HepG2 (cell line): ENCODE data around the gene VWA3A. TPM values are rescaled to one million over a fixed set of nuclear protein-coding genes. Genes with fewer than 3 reads are reported as not detected.

Source experiments
- ATF5 ChIP-seq: sonication (generic); formaldehyde crosslinking; IDR thresholded peaks from 2 replicates; pipeline ENCODE4 v1.4.0; 2020; ENCODE audit warnings: mild to moderate bottlenecking, low read depth, missing genetic modification reagents
- ATF7 ChIP-seq, 2 experiments: fragments of 450-650 bp in 1 of 2; sonication (generic) in 1 of 2; formaldehyde crosslinking in 1 of 2; IDR thresholded peaks; 2 replicates each; pipeline versions ENCODE4 v1.4.0 to v1.6.1; 2016 to 2020; ENCODE audit warnings: antibody characterized with exemption in 1 of 2, mild to moderate bottlenecking in 1 of 2, missing genetic modification reagents in 1 of 2
- CAMTA2 ChIP-seq: sonication (generic); formaldehyde crosslinking; IDR thresholded peaks from 2 replicates; pipeline ENCODE4 v1.4.0; 2020; ENCODE audit warnings: mild to moderate bottlenecking, missing genetic modification reagents, borderline replicate concordance
- DMTF1 ChIP-seq: sonication (generic); formaldehyde crosslinking; IDR thresholded peaks from 2 replicates; pipeline ENCODE4 v1.4.0; 2020; ENCODE audit warnings: mild to moderate bottlenecking, missing genetic modification reagents
- EEA1 ChIP-seq: sonication (generic); formaldehyde crosslinking; IDR thresholded peaks from 2 replicates; pipeline ENCODE4 v1.5.1; 2020; ENCODE audit warnings: mild to moderate bottlenecking, missing genetic modification reagents, borderline replicate concordance
- GPBP1L1 ChIP-seq: sonication (generic); formaldehyde crosslinking; IDR thresholded peaks from 2 replicates; pipeline ENCODE4 v1.5.0; 2020; ENCODE audit warnings: mild to moderate bottlenecking, missing genetic modification reagents
- MXD3 ChIP-seq: IDR thresholded peaks from 2 replicates; pipeline ENCODE4 v1.6.1; 2016; ENCODE audit warnings: mild to moderate bottlenecking, missing biosample characterization, missing genetic modification reagents
- NR0B2 ChIP-seq: sonication (generic); formaldehyde crosslinking; IDR thresholded peaks from 2 replicates; pipeline ENCODE4 v1.4.0; 2020; ENCODE audit warnings: mild to moderate bottlenecking, missing genetic modification reagents
- NRL ChIP-seq: sonication (generic); formaldehyde crosslinking; IDR thresholded peaks from 2 replicates; pipeline ENCODE4 v1.5.0; 2020; ENCODE audit warnings: missing genetic modification reagents, mild to moderate bottlenecking, moderate library complexity, borderline replicate concordance
- REPIN1 ChIP-seq: sonication (generic); formaldehyde crosslinking; IDR thresholded peaks from 2 replicates; pipeline ENCODE4 v1.8.0; 2022; ENCODE audit warnings: missing genetic modification reagents, low read depth, mild to moderate bottlenecking, borderline replicate concordance
- USF2 ChIP-seq, 2 experiments: sonication (generic) in 1 of 2; formaldehyde crosslinking in 1 of 2; IDR thresholded peaks; 2 replicates each; pipeline versions ENCODE4 v1.5.1 to v1.6.1; 2011 to 2020; ENCODE audit warnings: borderline replicate concordance in 1 of 2, low read depth in 1 of 2, low read length in 1 of 2, mild to moderate bottlenecking in 1 of 2, missing genetic modification reagents in 1 of 2, moderate library complexity in 1 of 2
- ZKSCAN1 ChIP-seq: fragments of 150-350 bp; IDR thresholded peaks from 2 replicates; pipeline ENCODE4 v1.6.1; 2014; ENCODE audit warnings: low read length
- ZNF180 ChIP-seq: sonication (generic); formaldehyde crosslinking; IDR thresholded peaks from 2 replicates; pipeline ENCODE4 v1.4.0; 2020; ENCODE audit warnings: low read depth, missing genetic modification reagents, borderline replicate concordance
- ZNF703 ChIP-seq: sonication (generic); formaldehyde crosslinking; IDR thresholded peaks from 2 replicates; pipeline ENCODE4 v1.5.1; 2020; ENCODE audit warnings: missing genetic modification reagents, mild to moderate bottlenecking, moderate library complexity, borderline replicate concordance
- ZNF879 ChIP-seq: sonication (generic); formaldehyde crosslinking; IDR thresholded peaks from 2 replicates; pipeline ENCODE4 v1.8.1; 2023; ENCODE audit warnings: missing genetic modification reagents
- polyA plus RNA-seq, 8 experiments: library from polyadenylated mRNA; depleted of rRNA in 3 of 8; stranded (reverse) in 7 of 8; unstranded in 1 of 8; fragments of >200 nt; fragmentation: Illumina TruSeq in 4 of 8; extraction: Trizol in 4 of 8; gene quantifications; 2 replicates each; pipeline versions ENCODE4 v1.2.1 to v1.2.3, GENCODE V29; 2011 to 2016; ENCODE audit warnings: low read depth in 4 of 8, missing spikeins in 1 of 8, mixed read lengths in 1 of 8; ENCODE audit not compliant: insufficient read depth in 1 of 8
- total RNA-seq, 5 experiments: library from RNA; depleted of rRNA; stranded (reverse); fragments of >200 nt; fragmentation: Illumina TruSeq; extraction: Trizol; gene quantifications; 2 replicates each; pipeline ENCODE4 v1.2.3, GENCODE V29; 2016; ENCODE audit warnings: low read depth in 1 of 5

Gene VWA3A
- total and polyA plus RNA-seq, 2 of the 13 experiments (the other 11 are each of a cell fraction or from before 2014, with no cell fraction given) = 0.03 to 0.07 TPM

GRCh38 chr16:22190081-22190775 is 97.9 kb downstream of the VWA3A start (continued):
- peak; percentile 95 for TF ChIP-seq MXD3
- peak; percentile 93 for TF ChIP-seq CAMTA2 (CRISPR knock-in tag)
- TF ChIP-seq NRL (CRISPR knock-in tag) = peak; percentile 95
- no peak for TF ChIP-seq USF2 (IDR thresholded peaks at IDR 0.05; ENCODE audit: low read depth, low read length)
- TF ChIP-seq USF2 (CRISPR knock-in tag; IDR thresholded peaks at IDR 0.05; ENCODE audit: borderline replicate concordance) = no peak
- TF ChIP-seq ATF7 (IDR thresholded peaks at IDR 0.05) = no peak
- TF ChIP-seq ATF7 (CRISPR knock-in tag; IDR thresholded peaks at IDR 0.05) = peak; percentile 89
- peak; percentile 80; the same call in 1 of the 2 replicates for TF ChIP-seq DMTF1
- no peak for TF ChIP-seq ZNF703 (CRISPR knock-in tag)
- TF ChIP-seq ZNF180 (CRISPR knock-in tag) = peak; percentile 75; the same call in 1 of the 2 replicates
- TF ChIP-seq ATF5 (CRISPR knock-in tag) = peak; percentile 94; the same call in 1 of the 2 replicates
- TF ChIP-seq NR0B2 (CRISPR knock-in tag) = peak; percentile 91
- TF ChIP-seq ZKSCAN1 = no peak
- peak; percentile 68 for TF ChIP-seq REPIN1 (CRISPR knock-in tag)
- no peak for TF ChIP-seq ZNF879 (CRISPR knock-in tag)
- TF ChIP-seq GPBP1L1 (CRISPR knock-in tag) = no peak
- peak; percentile 97 for TF ChIP-seq EEA1 (CRISPR knock-in tag)
